GM12872 (cell line): Measurements from ENCODE around the gene CD14.

Source experiments
- TF ChIP-seq, protein P1 (sequence below): IDR thresholded peaks from 3 replicates; pipeline ENCODE4 v1.5.1; 2011; ENCODE audit warnings: low read depth, mild to moderate bottlenecking, low read length, moderate library complexity; ENCODE audit not compliant: insufficient read depth

Gene CD14

DNA sequence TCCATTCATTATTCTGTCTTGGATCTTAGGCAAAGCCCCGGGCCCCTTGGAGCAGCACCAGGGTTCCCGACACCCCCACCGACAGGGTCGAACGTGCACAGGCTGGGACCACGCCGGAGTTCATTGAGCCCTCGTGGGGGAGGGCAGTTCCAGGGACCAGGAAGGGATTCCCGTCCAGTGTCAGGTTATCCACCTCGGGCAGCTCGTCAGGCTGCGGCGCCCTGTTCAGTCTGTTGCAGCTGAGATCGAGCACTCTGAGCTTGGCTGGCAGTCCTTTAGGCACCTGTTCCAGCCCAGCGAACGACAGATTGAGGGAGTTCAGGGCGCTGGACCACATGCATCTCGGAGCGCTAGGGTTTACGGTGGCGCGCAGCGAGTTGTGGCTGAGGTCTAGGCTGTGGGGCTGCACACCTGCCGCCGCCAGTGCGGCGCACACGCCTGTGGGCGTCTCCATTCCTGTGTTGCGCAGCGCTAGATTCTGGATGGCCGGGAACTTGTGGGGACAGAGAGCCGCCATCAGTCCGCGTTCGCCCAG lies 1.1 kb downstream of the CD14 start:
- TF ChIP-seq, protein P1, sequence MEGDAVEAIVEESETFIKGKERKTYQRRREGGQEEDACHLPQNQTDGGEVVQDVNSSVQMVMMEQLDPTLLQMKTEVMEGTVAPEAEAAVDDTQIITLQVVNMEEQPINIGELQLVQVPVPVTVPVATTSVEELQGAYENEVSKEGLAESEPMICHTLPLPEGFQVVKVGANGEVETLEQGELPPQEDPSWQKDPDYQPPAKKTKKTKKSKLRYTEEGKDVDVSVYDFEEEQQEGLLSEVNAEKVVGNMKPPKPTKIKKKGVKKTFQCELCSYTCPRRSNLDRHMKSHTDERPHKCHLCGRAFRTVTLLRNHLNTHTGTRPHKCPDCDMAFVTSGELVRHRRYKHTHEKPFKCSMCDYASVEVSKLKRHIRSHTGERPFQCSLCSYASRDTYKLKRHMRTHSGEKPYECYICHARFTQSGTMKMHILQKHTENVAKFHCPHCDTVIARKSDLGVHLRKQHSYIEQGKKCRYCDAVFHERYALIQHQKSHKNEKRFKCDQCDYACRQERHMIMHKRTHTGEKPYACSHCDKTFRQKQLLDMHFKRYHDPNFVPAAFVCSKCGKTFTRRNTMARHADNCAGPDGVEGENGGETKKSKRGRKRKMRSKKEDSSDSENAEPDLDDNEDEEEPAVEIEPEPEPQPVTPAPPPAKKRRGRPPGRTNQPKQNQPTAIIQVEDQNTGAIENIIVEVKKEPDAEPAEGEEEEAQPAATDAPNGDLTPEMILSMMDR, result no peak

GRCh38 chr5:140631036-140631417 lies 1.9 kb downstream of the CD14 start:
- TF ChIP-seq, protein P1, result no peak

DNA sequence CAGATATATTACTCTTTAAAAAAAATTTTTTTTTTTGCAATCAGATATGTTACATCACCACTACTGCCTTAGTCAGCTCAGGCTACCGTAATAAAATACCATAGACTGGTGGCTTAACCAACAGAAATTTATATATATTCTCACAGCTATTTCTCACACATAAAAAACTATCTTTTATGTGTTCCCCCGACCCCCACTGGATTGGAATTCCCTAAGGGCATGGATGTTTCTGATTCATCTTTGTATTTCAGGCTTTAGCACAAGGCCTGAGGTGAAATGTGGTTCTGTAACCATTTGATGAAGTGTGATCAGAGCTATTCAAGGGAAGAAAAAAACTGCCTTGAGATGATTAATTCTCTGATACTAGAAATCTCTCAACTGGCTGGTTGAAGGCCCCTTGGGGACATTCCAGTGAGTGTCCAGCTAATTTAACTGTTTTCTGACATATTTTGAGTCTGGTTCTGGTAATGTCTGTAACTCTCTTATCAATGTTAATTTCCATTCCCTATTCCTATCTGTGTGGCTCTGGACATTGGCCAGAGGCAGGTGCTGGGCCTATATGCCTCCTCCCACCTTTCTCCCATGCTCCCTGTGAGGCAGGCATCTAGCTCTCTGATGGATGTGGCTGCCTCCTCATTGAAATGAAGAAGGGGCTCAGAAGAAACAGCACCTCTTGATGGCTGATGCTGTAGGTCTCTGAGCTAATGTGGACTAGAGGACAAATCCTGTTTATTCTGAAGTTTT lies 2.5 kb downstream of the CD14 start:
- TF ChIP-seq, protein P1, result no peak

GRCh38 chr5:140628711-140629110 lies 4.3 kb downstream of the CD14 start:
- TF ChIP-seq, protein P1, result no peak

- TF ChIP-seq, protein P1, result no peak
Observed at GRCh38 chr5:140627972-140628371, 5.0 kb downstream of the CD14 start.

- TF ChIP-seq, protein P1, result no peak
Observed at GRCh38 chr5:140622301-140622700, 10.7 kb downstream of the CD14 start.

- TF ChIP-seq, protein P1, result no peak
Observed at GRCh38 chr5:140611020-140611521, 21.9 kb downstream of the CD14 start.
